ENCODE data around the gene PLVAP. TPM values are rescaled to one million over a fixed set of nuclear protein-coding genes. Genes with fewer than 3 reads are reported as not detected.

The PLVAP gene
- total RNA-seq, 1 experiment from 2014 or later = 0.08 TPM

- BruUV-seq (replicated peaks) = no TSS peak
- POLR2A ChIA-PET = no interaction called here
Measured at GRCh38 chr19:17341845-17342244, 35.3 kb downstream of the PLVAP start.

GRCh38 chr19:17341386-17341785 is 35.8 kb downstream of the PLVAP start:
- ChIA-PET CTCF (no interaction called here), POLR2A (no interaction called here)
- TF ChIP-seq SIN3A (IDR thresholded peaks at IDR 0.05; ENCODE audit: borderline replicate concordance, insufficient read depth, low read depth, low read length) (no peak), REST (IDR thresholded peaks at IDR 0.05; ENCODE audit: insufficient read depth in 1 of 2, low read depth in 2 of 2, low read length in 1 of 2) (no peak), POLR2AphosphoS5 (IDR thresholded peaks at IDR 0.05; ENCODE audit: low read depth, low read length) (no peak), TCF7L2 (IDR thresholded peaks at IDR 0.05; ENCODE audit: low read depth, low read length) (no peak), CTCF (IDR thresholded peaks at IDR 0.05) (no peak)
- Histone ChIP-seq H3K4me3 (ENCODE audit: low read depth in 2 of 2, low read length in 2 of 2) (no peak overlapping the region), H3K27me3 (ENCODE audit: control insufficient read depth, insufficient read depth, low read length) (no peaks in the 10 kb centered on the region), H3K36me3 (ENCODE audit: control insufficient read depth, insufficient read depth, low read length) (peaks cover 4% of the 10 kb centered on the region; the same call in 1 of the 2 replicates), H3K4me1 (ENCODE audit: control insufficient read depth, insufficient read depth, low read length) (peaks cover 4% of the 10 kb centered on the region), H3K27ac (ENCODE audit: low read length) (no peak overlapping the region), H3K9me3 (ENCODE audit: control insufficient read depth, insufficient read depth, low read depth, low read length) (no peaks in the 10 kb centered on the region)
- intact Hi-C loops (cut with micrococcal nuclease; ENCODE audit: unreplicated experiment) = no loop called here
- no TSS peak for BruUV-seq (replicated peaks)
- DNase-seq (ENCODE audit: low read depth, low spot score) = no peak
- ATAC-seq = no peak
- in situ Hi-C loops (cut with HindIII; ENCODE audit: low pct_unique_long_range_greater_than_20kb, low sequenced_read_pairs) = no loop called here

More at GRCh38 chr19:17341845-17342244, 35.3 kb downstream of the PLVAP start:
- in situ Hi-C loops (cut with HindIII; ENCODE audit: low pct_unique_long_range_greater_than_20kb, low sequenced_read_pairs) = no loop called here
- H3K27ac ChIP-seq (ENCODE audit: low read length) = no peak overlapping the region
- no peak for DNase-seq (ENCODE audit: low read depth, low spot score)
- H3K4me1 ChIP-seq (ENCODE audit: control insufficient read depth, insufficient read depth, low read length) = peaks cover 4% of the 10 kb centered on the region
- CTCF ChIA-PET = no interaction called here
- no peaks in the 10 kb centered on the region for H3K27me3 ChIP-seq (ENCODE audit: control insufficient read depth, insufficient read depth, low read length)
- no peak overlapping the region for H3K4me3 ChIP-seq (ENCODE audit: low read depth in 2 of 2, low read length in 2 of 2)
- H3K9me3 ChIP-seq (ENCODE audit: control insufficient read depth, insufficient read depth, low read depth, low read length) = no peaks in the 10 kb centered on the region
- TF ChIP-seq REST (IDR thresholded peaks at IDR 0.05; ENCODE audit: insufficient read depth in 1 of 2, low read depth in 2 of 2, low read length in 1 of 2) = no peak
- TF ChIP-seq POLR2AphosphoS5 (IDR thresholded peaks at IDR 0.05; ENCODE audit: low read depth, low read length) = no peak
- TF ChIP-seq CTCF (IDR thresholded peaks at IDR 0.05) = no peak
- no peak for TF ChIP-seq TCF7L2 (IDR thresholded peaks at IDR 0.05; ENCODE audit: low read depth, low read length)
- TF ChIP-seq SIN3A (IDR thresholded peaks at IDR 0.05; ENCODE audit: borderline replicate concordance, insufficient read depth, low read depth, low read length) = no peak
- no peak for ATAC-seq
- peaks cover 1% of the 10 kb centered on the region; the same call in 1 of the 2 replicates for H3K36me3 ChIP-seq (ENCODE audit: control insufficient read depth, insufficient read depth, low read length)
- intact Hi-C loops (cut with micrococcal nuclease; ENCODE audit: unreplicated experiment) = no loop called here
